Choroid plexus epithelial cell (primary cell): ENCODE results near the gene SCYGR5.
A peak's percentile ranks its signal among the peaks of the same experiment; 100 is the strongest.
"Not testable (repeated sequence)": the region's sequence is repeated elsewhere in the genome, so short reads cannot be mapped to it uniquely, and the experiment has no call there.

Source experiments
- DNase-seq: peaks from one replicate; pipeline ENCODE4 v3.0.0-alpha.2; 2010; ENCODE audit warnings: low read depth
- H3K4me3 ChIP-seq: 2 replicates; pipeline ENCODE4 v1.5.1; 2011; ENCODE audit warnings: low read depth, mild to moderate bottlenecking, control low read depth, low read length, moderate library complexity
- TF ChIP-seq, protein P1 (sequence below): conservative IDR thresholded peaks from 2 replicates; pipeline ENCODE4 v1.5.1; 2011; ENCODE audit warnings: low read depth, mild to moderate bottlenecking, control low read depth, inconsistent platforms, low read length, moderate library complexity

SCYGR5 gene

DNA sequence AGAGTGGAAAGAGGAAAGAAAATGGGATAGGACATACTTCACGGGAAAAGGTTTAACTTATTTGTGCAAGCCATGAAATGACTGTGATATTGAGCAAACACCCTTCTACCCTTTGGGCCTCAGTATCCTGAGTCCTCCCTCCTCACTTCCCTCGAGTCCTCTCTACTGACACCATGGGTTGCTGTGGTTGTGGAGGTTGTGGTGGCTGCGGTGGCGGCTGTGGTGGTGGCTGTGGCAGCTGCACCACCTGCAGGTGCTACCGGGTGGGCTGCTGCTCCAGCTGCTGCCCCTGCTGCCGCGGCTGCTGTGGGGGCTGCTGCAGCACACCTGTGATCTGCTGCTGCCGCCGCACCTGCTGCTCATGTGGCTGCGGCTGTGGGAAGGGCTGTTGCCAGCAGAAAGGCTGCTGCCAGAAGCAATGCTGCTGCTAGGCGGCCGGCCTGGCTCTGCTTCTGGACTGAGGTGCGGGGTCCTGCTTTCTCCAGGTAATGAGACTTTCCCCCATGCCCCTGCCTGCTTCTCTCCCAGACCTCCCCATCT is at the start of gene SCYGR5:
Gene SCYGR5 (plus strand): TSS at position 174 of the 540 bp plus-strand sequence. CDS start 0 bp downstream, at position 174.
- DNase-seq, H3K4me3 ChIP-seq: not testable (repeated sequence)

DNA sequence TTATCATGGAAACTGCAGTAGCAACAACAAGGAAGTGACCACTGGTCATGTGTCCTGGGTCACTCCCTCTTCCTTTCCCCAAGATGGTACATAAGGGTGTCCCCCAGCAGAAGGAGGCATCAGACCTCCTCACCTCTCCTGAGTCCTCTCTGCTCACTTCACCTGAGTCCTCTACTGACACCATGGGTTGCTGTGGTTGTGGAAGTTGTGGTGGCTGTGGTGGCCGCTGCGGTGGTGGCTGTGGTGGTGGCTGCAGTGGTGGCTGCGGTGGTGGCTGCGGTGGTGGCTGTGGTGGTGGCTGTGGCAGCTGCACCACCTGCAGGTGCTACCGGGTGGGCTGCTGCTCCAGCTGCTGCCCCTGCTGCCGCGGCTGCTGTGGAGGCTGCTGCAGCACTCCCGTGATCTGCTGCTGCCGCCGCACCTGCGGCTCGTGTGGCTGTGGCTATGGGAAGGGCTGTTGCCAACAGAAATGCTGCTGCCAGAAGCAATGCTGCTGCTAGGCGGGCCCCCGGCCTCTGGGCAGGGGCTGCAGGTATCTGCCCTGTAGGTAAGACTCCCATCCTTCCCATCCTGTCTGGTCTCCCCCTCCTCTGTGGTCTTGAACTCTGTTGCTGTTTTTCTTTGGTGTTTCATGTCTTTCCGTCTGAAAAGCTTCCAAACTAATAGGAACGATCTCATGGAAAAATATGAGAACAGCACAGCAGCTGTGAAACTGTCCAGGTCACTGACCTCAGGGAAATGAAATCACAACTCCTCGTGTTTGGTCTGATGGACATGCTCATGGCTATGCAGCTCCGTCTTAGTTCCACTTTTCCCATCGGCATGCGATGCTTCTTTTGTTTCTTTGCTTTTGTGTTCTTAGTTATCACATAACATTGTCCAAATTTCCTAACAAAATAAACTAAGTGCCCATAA is 49.0 kb upstream of the SCYGR5 start, which contains the start of gene SCYGR4:
Gene SCYGR4 (plus strand): TSS at position 183 of the 915 bp plus-strand sequence. CDS start 0 bp downstream, at position 183.
- H3K4me3 ChIP-seq, result no peak within 1 kb of the TSS
- TF ChIP-seq, protein P1, sequence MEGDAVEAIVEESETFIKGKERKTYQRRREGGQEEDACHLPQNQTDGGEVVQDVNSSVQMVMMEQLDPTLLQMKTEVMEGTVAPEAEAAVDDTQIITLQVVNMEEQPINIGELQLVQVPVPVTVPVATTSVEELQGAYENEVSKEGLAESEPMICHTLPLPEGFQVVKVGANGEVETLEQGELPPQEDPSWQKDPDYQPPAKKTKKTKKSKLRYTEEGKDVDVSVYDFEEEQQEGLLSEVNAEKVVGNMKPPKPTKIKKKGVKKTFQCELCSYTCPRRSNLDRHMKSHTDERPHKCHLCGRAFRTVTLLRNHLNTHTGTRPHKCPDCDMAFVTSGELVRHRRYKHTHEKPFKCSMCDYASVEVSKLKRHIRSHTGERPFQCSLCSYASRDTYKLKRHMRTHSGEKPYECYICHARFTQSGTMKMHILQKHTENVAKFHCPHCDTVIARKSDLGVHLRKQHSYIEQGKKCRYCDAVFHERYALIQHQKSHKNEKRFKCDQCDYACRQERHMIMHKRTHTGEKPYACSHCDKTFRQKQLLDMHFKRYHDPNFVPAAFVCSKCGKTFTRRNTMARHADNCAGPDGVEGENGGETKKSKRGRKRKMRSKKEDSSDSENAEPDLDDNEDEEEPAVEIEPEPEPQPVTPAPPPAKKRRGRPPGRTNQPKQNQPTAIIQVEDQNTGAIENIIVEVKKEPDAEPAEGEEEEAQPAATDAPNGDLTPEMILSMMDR, result no peak
- DNase-seq, result peak; percentile 40

DNA sequence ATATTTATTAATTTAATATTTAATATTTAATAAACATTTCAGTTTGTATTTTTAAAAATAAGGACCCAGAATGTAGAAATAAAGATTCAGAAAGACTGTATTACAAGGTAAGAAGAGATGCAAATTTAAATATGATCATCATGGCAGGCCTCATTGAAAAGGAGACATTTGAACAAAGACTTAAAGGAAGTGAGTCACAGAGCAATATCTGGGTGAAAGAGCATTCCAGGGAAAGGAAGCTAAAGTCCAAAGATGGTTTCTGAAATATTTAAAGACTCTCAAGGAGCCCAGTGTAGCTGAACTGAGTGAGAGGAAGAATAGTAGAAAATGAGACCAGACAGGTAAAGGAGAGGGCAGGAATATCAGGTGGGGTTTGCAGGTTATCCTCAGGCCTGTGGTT is 43.4 kb upstream of the SCYGR5 start:
- H3K4me3 ChIP-seq, result no peak overlapping the region
- DNase-seq, result peak; percentile 79
- TF ChIP-seq, protein P1, result no peak

DNA sequence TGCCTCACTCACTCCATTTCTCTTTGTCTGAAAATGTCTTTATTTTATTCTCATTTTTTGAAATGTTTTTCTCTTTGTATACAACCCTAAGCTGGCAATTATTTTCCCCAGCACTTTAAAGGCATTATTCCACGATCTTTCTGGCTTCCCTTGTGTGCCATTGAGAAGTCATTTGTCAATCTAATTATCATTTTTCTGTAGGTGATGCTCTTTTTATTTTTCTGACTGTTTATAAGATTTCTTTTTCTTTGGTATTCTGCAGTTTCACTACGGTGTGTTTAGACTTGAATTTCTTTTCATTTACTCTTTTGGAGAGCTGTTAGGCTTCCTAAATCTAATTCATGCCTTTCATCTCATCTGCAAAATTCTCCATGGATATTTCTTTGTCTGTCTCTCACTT is 41.2 kb upstream of the SCYGR5 start:
- H3K4me3 ChIP-seq, result no peak overlapping the region
- TF ChIP-seq, protein P1, result no peak
- DNase-seq, result no peak

DNA sequence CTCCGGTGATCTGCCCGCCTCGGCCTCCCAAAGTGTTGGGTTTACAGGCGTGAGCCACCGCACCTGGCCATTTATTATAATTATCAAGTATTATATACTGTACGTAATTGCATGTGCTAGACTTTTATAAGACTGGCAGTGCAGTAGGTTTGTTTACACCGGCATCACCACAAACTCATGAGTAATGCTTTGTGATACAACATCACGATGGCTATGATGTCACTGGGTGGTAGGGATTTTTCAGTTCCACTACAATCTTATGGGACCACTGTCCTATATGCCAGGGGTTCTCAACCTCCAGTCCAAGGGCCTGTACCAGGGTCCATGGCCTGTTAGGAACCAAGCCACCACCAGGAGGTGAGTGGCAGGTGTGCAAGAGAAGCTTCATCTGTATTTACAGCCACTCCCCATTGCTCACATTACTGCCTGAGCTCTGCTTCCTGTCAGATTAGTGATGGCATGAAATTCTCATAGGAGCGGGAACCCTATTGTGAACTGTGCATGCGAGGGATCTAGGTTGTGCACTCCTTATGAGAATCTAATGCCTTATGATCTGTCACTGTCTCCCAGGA is 39.9 kb upstream of the SCYGR5 start:
- DNase-seq, result no peak
- TF ChIP-seq, protein P1, result no peak
- no peak overlapping the region for H3K4me3 ChIP-seq

DNA sequence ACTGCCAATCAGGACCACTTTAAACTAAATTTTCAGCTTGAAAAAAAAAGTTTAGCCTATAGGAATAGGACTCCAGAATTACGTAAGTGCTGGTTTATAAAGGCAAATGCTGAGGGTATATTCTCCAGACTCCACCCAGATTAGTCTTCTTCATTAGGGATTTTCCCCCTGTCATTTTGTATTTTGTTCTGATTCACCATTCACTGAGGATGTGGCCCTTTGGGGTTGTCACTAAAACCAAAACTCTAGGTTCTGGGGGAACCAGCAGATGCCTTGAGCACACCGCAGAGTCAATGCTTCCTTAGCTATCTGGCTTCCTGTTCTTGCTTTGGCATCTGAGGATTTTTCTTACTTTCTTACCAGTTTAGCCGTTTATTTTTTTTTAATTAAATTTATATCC is 38.8 kb upstream of the SCYGR5 start:
- no peak for DNase-seq
- TF ChIP-seq, protein P1, result no peak
- no peak overlapping the region for H3K4me3 ChIP-seq

- no peak overlapping the region for H3K4me3 ChIP-seq
- TF ChIP-seq, protein P1, result no peak
- no peak for DNase-seq
Observed at GRCh38 chr2:227629435-227629834, 37.2 kb upstream of the SCYGR5 start.
